Measurements from ENCODE around the gene SPIRE1.
"Not testable (repeated sequence)": the region's sequence is repeated elsewhere in the genome, so short reads cannot be mapped to it uniquely, and the experiment has no call there.

SPIRE1 gene

GRCh38 chr18:12551943-12552878 lies 105.7 kb downstream of the SPIRE1 start:
- DNase-seq: not testable (repeated sequence)

GRCh38 chr18:12551466-12551865 lies 106.4 kb downstream of the SPIRE1 start:
- DNase-seq: not testable (repeated sequence)

GRCh38 chr18:12543697-12544096 lies 114.2 kb downstream of the SPIRE1 start:
- DNase-seq: no peak

- DNase-seq: no peak
Observed at GRCh38 chr18:12540751-12541150, 117.2 kb downstream of the SPIRE1 start.

GRCh38 chr18:12539158-12539557 lies 118.7 kb downstream of the SPIRE1 start:
- DNase-seq: not testable (repeated sequence)

- DNase-seq: no peak
Observed at GRCh38 chr18:12534820-12535219, 123.1 kb downstream of the SPIRE1 start.

- no peak for DNase-seq
Observed at GRCh38 chr18:12532661-12533060, 125.2 kb downstream of the SPIRE1 start.

GRCh38 chr18:12531749-12532148 lies 126.2 kb downstream of the SPIRE1 start:
- no peak for DNase-seq

- DNase-seq: peak; percentile 51
Observed at GRCh38 chr18:12520442-12520992, 137.4 kb downstream of the SPIRE1 start.

GRCh38 chr18:12518832-12519531 lies 138.9 kb downstream of the SPIRE1 start:
- no peak for DNase-seq

- no peak for DNase-seq
Observed at GRCh38 chr18:12518326-12518725, 139.6 kb downstream of the SPIRE1 start.

GRCh38 chr18:12517142-12517825 lies 140.6 kb downstream of the SPIRE1 start:
- no peak for DNase-seq

GRCh38 chr18:12516049-12516630 lies 141.8 kb downstream of the SPIRE1 start:
- DNase-seq: no peak

- no peak for DNase-seq
Observed at GRCh38 chr18:12515550-12515949, 142.4 kb downstream of the SPIRE1 start.

- no peak for DNase-seq
Observed at GRCh38 chr18:12507007-12507406, 150.9 kb downstream of the SPIRE1 start.

GRCh38 chr18:12500986-12501385 lies 156.9 kb downstream of the SPIRE1 start:
- DNase-seq: no peak

- no peak for DNase-seq
Observed at GRCh38 chr18:12497839-12498238, 160.1 kb downstream of the SPIRE1 start.

- DNase-seq: no peak
Observed at GRCh38 chr18:12497296-12497695, 160.6 kb downstream of the SPIRE1 start.

GRCh38 chr18:12492907-12493306 lies 165.0 kb downstream of the SPIRE1 start:
- no peak for DNase-seq

GRCh38 chr18:12491611-12492435 lies 166.1 kb downstream of the SPIRE1 start:
- no peak for DNase-seq

GRCh38 chr18:12485479-12486105 lies 172.3 kb downstream of the SPIRE1 start:
- DNase-seq: no peak
